Activated T-helper 9 cell treated with anti-CD3 and anti-CD28 coated beads, Interleukin-2, amount 50 U/mL, for 16 hours (primary cell): ENCODE measurements around the gene RALB.
"Not testable (repeated sequence)": the region's sequence is repeated elsewhere in the genome, so short reads cannot be mapped to it uniquely, and the experiment has no call there.

Experiments used
- DNase-seq: peaks from one replicate; pipeline ENCODE4 v3.0.0-alpha.2; 2020; ENCODE audit warnings: low read depth

Gene RALB

GRCh38 chr2:120294008-120294340 is 41.3 kb downstream of the RALB start:
- no peak for DNase-seq

GRCh38 chr2:120298173-120298835 is 45.7 kb downstream of the RALB start:
- no peak for DNase-seq

GRCh38 chr2:120299004-120299403 is 46.4 kb downstream of the RALB start:
- DNase-seq: no peak

- no peak for DNase-seq
These were observed 46.9 kb downstream of the RALB start for GRCh38 chr2:120299561-120299960.

GRCh38 chr2:120300385-120300784 is 47.7 kb downstream of the RALB start:
- DNase-seq: no peak

GRCh38 chr2:120301284-120301683 is 48.6 kb downstream of the RALB start:
- DNase-seq: no peak

- no peak for DNase-seq
These were observed 49.6 kb downstream of the RALB start for GRCh38 chr2:120302301-120302700.

GRCh38 chr2:120303177-120303576 is 50.5 kb downstream of the RALB start:
- no peak for DNase-seq

- no peak for DNase-seq
These were observed 52.6 kb downstream of the RALB start for GRCh38 chr2:120305296-120305695.

- DNase-seq: no peak
These were observed 53.4 kb downstream of the RALB start for GRCh38 chr2:120305937-120306490.

GRCh38 chr2:120307482-120307881 is 54.8 kb downstream of the RALB start:
- no peak for DNase-seq

- DNase-seq: no peak
These were observed 55.6 kb downstream of the RALB start for GRCh38 chr2:120308038-120308910.

- DNase-seq: no peak
These were observed 57.5 kb downstream of the RALB start for GRCh38 chr2:120310136-120310535.

GRCh38 chr2:120310841-120311240 is 58.2 kb downstream of the RALB start:
- DNase-seq: not testable (repeated sequence)

GRCh38 chr2:120312076-120312475 is 59.4 kb downstream of the RALB start:
- no peak for DNase-seq

- DNase-seq: peak; percentile 57
These were observed 60.4 kb downstream of the RALB start for GRCh38 chr2:120312860-120313694.

- DNase-seq: no peak
These were observed 61.3 kb downstream of the RALB start for GRCh38 chr2:120313695-120314615.

- DNase-seq: no peak
These were observed 62.2 kb downstream of the RALB start for GRCh38 chr2:120314690-120315366.

GRCh38 chr2:120315367-120316033 is 62.8 kb downstream of the RALB start:
- DNase-seq: no peak

- no peak for DNase-seq
These were observed 63.4 kb downstream of the RALB start for GRCh38 chr2:120316071-120316470.
